AG09309 (cell line): ENCODE data around the gene UCN2.

Source experiments
- DNase-seq: peaks from one replicate; pipeline ENCODE4 v3.0.0-alpha.2; 2010; ENCODE audit warnings: low read depth
- H3K4me3 ChIP-seq: 2 replicates; pipeline ENCODE4 v1.5.1; 2011; ENCODE audit warnings: mild to moderate bottlenecking, low read depth, low read length, moderate library complexity; ENCODE audit not compliant: control insufficient read depth
- TF ChIP-seq, protein P1 (sequence below): IDR thresholded peaks from 2 replicates; pipeline ENCODE4 v1.5.1; 2011; ENCODE audit warnings: mild to moderate bottlenecking, low read depth, low read length, inconsistent platforms; ENCODE audit not compliant: insufficient read depth, control insufficient read depth; ENCODE audit errors: missing control alignments

Gene UCN2

DNA sequence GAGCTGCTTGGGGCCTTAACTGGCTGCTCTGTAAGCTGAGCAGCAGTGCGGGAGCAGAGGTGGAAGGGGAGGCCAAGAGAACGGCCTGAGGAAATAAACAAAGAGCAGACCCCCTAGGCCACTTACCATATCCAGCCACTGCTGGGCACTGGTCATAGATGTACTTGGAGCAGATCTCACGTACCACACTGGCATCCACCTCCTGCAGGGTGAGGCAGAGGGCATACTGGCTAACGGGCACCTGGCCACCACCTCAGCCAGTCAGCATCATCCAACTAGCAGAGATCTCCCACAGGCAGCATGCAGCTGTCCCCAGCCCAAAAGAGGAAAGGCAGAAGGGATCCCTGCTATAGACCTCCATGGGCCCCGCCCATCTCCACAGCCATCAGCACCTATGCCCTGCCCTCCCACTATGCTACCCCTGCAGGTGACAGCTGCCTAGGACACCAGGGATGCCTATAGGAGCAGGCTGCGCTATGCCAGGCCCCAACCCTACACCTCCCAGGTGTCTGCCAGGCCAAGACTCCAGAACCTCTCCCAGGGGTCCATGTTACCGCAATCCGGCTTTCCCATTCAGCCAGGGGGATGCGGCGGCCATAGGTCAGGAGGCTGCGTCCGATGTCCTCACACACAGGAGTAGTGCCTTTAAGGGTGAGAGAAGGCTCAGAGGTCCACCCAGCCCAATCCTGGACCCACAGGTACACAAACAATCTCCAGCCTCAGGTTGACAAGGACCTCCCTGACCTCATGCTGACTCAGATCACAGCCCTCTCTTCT, 36.1 kb upstream of the UCN2 start:
- TF ChIP-seq, protein P1, sequence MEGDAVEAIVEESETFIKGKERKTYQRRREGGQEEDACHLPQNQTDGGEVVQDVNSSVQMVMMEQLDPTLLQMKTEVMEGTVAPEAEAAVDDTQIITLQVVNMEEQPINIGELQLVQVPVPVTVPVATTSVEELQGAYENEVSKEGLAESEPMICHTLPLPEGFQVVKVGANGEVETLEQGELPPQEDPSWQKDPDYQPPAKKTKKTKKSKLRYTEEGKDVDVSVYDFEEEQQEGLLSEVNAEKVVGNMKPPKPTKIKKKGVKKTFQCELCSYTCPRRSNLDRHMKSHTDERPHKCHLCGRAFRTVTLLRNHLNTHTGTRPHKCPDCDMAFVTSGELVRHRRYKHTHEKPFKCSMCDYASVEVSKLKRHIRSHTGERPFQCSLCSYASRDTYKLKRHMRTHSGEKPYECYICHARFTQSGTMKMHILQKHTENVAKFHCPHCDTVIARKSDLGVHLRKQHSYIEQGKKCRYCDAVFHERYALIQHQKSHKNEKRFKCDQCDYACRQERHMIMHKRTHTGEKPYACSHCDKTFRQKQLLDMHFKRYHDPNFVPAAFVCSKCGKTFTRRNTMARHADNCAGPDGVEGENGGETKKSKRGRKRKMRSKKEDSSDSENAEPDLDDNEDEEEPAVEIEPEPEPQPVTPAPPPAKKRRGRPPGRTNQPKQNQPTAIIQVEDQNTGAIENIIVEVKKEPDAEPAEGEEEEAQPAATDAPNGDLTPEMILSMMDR: no peak
- no peak for DNase-seq
- no peak overlapping the region for H3K4me3 ChIP-seq

DNA sequence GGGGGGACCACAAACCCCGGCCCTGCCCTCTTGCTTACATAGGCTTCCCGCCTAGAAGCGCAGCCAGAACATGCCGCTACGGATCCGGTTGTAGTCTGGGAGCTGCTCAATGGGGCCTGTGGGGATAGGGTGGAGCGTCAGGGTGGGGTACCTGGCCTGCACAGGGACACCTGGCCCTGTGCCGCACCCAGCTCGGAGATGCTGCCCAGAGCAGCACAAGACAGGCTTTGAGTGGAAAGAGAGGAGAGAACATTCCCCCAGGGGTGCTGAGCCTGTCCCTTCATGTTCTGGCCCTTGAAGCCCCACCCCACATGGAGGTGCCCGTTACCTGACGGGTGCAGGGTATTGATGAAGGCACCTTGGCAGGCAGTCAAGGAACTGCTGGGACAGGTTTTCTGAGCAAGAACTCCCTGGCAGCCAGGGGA, 35.5 kb upstream of the UCN2 start:
- peak overlapping the region; percentile 24 for H3K4me3 ChIP-seq
- TF ChIP-seq, protein P1: no peak
- no peak for DNase-seq

DNA sequence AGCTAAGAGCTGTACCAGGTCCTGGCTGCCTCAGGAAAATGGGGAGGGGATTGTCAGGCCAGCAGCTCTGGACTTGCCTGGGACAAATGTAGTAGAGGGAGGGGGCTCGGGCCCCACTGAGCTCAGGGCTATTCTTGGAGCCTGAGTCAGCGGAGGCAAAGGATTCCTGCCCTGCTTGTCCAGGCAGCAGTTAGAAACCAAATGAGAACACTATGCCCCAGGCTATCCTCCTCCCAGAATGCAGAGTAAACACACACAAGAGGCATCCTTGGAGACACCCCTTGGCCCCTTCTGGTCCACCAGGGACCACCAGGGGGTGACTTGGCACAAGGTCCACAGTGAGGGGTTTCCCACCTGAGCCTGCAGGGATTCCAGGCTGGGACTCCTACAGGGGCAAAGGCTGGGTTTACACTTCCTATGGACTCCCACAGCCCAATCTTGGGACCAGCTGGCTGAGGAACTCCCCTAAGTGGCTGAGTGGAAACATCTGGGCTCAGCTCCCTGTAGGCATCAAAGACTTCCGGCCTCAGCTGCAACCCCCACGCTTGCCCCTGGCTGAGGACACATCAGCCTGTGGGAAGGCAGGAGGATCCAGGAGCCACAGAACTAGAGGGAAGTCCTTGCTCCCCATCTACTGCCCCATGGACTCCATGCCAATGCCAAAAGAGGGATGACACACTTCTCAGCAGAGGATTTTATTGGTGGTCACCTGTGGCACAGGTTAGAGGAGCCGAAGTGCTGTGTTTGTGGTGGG, 34.9 kb upstream of the UCN2 start:
- DNase-seq: peak; percentile 88
- TF ChIP-seq, protein P1: peak; percentile 8
- peak overlapping the region; percentile 24 for H3K4me3 ChIP-seq

DNA sequence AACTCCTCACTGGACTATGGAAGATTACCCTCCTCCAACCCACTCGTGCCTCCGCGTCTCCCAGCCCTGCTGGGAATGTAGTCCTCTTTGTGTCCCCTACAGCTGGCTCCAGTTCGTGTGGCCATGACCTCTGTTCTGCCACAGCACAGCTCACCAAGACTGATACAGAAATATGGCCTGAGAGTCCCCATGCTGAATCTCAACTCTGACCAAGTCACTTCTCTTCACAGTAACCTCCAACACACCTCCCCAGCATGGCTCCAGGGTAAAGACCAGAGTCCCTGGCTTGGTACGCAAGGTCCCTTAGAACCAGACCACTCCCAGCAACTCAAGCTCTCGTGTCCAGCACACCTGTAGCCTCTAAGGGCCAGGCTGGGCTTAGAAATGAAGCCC, 33.8 kb upstream of the UCN2 start:
- TF ChIP-seq, protein P1: no peak
- no peak for DNase-seq
- no peak overlapping the region for H3K4me3 ChIP-seq

DNA sequence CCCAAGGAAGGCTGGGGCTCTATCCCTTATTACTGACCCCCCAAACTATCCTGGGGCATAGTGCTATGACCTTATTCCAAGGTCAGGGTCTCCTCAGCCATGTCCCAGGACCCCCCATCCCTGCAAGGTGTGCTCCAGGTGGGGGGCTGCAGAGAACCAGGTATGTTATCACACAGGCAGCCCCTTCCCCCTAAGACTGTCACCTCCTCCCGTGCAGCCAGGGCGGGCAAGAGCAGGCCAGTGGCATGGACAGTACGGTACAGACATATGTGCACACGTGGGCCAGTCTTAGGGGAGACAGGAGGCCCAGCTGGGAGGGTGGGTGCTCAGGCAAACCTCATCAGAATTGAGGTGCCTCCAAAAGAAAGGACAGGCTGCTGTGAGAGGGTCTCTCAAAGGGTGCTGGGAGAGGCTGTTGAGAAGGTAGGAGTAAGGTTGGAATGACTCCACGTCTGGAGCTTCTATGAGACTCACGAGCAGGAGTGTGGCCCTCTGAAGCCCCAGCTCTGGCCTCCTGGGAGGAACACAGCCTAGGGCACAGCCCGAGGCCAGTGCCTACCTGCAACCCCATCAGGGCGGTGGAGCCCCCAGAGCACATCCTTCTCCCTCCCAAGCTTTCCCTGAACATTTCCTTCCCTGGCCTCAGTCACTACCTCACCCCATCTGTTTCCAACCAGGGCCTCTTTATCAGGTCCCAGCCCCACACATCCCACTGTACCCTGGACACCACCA, 33.3 kb upstream of the UCN2 start:
- TF ChIP-seq, protein P1: no peak
- no peak overlapping the region for H3K4me3 ChIP-seq
- DNase-seq: no peak

DNA sequence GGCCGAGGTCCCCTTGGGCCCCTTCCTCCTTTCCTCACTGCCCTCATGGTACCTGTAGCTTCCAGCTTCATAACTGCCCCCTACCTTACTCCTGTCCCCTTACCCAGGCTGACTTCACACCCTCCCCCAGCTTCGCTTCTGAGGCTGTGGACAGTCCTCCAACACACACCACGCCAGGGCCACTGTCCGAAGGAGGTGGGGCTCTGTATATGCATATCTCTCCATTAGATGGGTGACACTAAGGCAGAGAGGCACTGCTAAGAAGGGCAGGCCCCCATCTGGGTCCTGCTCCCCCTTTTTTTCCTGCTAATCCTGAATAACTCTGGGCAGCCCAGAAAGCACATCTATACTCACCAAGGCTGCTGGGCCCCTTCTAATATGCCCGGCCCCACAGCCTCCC, 32.6 kb upstream of the UCN2 start:
- no peak for DNase-seq
- H3K4me3 ChIP-seq: no peak overlapping the region
- TF ChIP-seq, protein P1: no peak
